Measurements from ENCODE around the gene LMAN2.

Gene LMAN2

DNA sequence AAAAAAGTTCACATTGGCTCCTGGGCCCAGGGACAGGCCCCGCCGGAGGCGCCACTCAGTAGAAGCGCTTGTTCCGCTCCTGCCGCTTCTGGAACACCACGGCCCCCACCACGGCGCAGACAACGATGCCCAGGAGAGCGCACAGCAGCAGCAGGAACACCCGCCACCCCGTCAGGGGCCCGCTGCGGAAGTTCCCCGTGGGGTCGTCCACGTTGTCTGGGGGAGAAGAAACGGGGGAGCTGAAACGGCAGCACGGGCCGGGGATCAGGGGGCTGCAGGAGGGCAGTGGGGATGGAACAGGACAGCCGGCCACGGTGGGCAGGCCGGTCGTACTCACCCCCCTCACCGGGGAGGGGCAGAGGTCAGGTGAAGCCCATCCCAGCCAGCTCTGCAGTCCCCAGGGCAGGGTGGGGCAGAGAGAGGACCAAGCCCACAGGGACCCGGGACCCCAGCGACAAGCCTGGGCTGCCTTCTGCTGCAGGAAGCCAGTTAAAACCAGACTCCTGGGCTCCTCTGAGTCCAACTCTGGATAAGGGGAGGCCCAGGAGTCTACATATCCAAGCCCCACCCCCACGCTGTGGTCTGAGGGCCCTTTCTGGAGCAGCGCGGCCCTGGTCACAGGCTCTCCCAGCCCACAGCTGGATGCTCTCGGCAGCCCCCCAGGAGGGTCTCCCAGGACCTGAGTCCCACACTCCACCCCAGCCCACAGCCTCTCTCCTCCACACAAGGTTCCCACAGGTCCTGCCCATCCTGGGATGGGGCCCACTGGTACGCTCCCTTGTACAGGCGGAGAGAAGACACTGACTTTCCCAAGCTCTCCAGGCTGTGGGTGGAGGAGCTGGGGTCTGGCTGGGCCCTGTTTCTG, 19.2 kb downstream of the LMAN2 start:
- no peak overlapping the region for H3K4me3 ChIP-seq (ENCODE audit: low read depth, low read length)
- no peak for DNase-seq (ENCODE audit: low read depth)
- TF ChIP-seq, protein P1, sequence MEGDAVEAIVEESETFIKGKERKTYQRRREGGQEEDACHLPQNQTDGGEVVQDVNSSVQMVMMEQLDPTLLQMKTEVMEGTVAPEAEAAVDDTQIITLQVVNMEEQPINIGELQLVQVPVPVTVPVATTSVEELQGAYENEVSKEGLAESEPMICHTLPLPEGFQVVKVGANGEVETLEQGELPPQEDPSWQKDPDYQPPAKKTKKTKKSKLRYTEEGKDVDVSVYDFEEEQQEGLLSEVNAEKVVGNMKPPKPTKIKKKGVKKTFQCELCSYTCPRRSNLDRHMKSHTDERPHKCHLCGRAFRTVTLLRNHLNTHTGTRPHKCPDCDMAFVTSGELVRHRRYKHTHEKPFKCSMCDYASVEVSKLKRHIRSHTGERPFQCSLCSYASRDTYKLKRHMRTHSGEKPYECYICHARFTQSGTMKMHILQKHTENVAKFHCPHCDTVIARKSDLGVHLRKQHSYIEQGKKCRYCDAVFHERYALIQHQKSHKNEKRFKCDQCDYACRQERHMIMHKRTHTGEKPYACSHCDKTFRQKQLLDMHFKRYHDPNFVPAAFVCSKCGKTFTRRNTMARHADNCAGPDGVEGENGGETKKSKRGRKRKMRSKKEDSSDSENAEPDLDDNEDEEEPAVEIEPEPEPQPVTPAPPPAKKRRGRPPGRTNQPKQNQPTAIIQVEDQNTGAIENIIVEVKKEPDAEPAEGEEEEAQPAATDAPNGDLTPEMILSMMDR (IDR thresholded peaks at IDR 0.05; ENCODE audit: insufficient read depth, low read depth, low read length, missing control alignments), result no peak

DNA sequence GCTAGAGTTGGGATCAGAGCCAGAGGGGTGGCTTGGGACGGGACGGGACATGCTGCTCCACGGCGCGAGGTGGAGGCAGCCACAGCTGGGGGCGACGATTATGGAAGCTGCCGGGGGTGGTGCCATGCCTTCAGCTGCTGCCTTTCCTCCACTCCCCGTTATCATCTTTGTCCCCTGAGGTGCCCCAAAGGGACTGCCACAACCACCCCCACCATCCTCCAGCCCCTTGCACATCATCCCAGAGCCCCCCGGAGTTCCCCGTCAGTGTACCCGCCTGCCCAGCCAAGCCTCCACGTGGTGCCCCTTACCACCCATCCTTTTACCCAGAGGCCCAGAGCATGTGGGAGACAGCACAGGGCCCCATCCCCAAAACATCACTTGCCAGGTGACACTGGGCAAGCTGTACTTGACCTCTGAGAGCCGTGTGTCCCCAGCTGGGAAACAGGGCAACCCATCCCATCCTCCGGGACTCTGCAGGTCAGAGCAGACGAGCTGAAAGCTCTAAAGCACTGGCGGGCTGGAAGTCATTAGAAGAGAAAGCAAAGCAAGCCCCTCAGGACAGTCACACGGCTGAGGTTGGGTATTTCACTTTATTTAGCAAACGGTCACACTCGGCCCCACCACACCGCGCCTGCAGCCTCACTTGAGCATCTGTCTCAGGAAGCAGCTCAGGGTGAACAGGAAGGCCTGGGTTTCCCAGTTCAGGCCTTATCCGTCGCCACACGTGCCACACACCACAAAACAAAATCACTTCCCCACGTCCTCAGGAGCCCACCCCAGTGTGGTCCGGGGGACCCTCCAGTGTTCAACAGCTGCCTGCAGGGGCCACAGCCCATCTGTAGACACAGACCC, 20.3 kb downstream of the LMAN2 start:
- DNase-seq (ENCODE audit: low read depth), result no peak
- no peak overlapping the region for H3K4me3 ChIP-seq (ENCODE audit: low read depth, low read length)
- TF ChIP-seq, protein P1 (IDR thresholded peaks at IDR 0.05; ENCODE audit: insufficient read depth, low read depth, low read length, missing control alignments), result no peak

DNA sequence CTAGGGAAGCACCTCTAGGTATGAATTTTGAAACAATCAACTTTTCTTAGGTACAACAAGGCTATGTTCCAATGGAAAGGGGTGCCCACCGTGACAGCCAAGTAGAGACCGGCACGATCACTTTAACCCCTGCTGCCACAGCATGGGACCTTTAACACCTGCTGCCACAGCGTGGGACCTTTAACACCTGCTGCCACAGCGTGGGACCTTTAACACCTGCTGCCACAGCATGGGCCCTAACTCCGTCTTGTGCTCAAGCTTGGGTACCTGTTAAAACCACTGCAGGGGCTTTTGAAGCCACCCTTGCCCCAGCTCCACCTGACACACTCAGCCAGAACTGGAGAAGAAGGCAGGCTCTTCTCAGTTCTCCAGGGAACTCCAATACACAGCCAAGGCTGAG, 21.6 kb downstream of the LMAN2 start:
- H3K4me3 ChIP-seq (ENCODE audit: low read depth, low read length), result no peak overlapping the region
- DNase-seq (ENCODE audit: low read depth), result no peak
- TF ChIP-seq, protein P1 (IDR thresholded peaks at IDR 0.05; ENCODE audit: insufficient read depth, low read depth, low read length, missing control alignments), result no peak

DNA sequence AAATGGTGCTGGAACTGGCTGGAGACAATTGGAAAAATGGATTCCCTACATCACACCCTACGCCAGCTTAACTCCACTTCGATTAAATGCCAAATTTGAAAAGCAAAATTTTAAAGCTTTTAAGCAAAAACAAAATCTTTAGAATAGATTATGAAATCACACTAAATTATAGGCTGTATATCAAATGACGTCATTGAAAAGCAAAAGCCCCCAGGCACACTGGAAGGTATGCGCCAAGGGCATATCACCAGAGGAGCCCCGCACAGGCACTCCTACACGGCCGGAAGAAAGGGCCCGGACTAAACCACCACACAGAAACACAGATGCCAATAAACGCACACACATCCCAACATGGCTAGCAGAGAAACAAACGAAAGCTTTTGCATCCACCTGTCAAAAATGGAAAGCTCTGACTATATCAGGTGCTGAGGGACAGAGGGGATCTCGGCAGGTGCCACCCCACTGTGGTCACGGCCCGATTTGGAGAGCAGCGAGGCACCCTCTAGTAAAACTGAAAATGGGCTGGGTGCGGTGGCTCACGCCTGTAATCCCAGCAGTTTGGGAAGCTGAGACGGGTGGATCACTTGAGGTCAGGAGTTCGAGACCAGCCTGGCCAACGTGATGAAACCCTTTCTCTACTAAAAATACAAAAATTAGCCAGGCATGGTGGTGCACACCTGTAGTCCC, 22.8 kb downstream of the LMAN2 start:
- no peak overlapping the region for H3K4me3 ChIP-seq (ENCODE audit: low read depth, low read length)
- DNase-seq (ENCODE audit: low read depth), result no peak
- TF ChIP-seq, protein P1 (IDR thresholded peaks at IDR 0.05; ENCODE audit: insufficient read depth, low read depth, low read length, missing control alignments), result no peak

DNA sequence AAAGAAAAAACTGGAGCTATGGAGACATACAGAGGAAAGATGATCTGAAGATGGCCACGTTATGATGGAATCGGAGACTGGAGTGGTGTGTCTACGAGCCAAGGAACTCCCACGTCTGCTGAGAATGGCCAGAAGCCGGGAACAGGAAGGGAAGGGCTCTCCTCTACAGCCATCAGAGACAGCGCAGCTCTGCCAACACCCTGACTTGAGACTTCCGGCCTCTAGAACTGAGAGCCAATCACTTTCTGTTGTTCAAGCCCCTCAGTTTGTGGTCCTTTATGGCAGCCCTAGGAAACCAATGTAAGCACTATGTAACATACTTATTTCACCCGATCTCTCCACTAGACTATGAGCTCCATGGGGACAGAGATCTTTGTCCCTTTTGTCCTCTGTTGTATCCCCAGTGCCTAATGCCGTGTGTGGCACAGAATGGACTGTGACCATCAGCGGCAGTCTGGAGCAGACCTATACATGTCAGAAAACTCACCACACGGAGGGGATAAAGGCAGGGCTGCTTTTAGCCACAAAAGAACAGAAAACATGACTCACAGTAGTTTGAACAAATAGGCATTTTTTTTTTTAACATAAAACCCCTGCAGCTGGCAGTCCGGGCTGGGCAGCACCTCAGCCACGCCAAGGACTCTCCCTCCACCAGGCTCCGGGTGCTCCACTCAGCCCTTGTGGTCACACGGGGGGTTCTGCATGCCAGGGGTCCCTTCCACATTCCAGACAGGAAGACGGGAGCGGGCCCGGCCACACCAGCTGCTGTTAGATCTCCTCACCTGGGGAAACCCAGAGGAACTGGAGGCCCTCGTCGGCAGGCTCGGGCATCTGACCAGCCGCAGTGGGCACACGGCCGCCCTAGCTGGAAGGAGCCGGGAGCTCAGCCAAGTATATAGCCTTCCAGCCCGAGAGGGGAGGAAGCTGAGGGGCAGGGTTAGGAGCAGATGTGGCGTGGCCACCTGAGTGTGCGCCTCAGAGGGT, 23.6 kb downstream of the LMAN2 start:
- H3K4me3 ChIP-seq (ENCODE audit: low read depth, low read length), result no peak overlapping the region
- DNase-seq (ENCODE audit: low read depth), result no peak
- TF ChIP-seq, protein P1 (IDR thresholded peaks at IDR 0.05; ENCODE audit: insufficient read depth, low read depth, low read length, missing control alignments), result no peak
